HG03139 (cell line): Measurements from ENCODE around the gene SLC4A3.

Source experiments
- ATAC-seq: cut with Tn5 transposase; IDR thresholded peaks from one replicate; pipeline ENCODE4 v1.9.1; 2021; ENCODE audit not compliant: unreplicated experiment

The SLC4A3 gene

DNA sequence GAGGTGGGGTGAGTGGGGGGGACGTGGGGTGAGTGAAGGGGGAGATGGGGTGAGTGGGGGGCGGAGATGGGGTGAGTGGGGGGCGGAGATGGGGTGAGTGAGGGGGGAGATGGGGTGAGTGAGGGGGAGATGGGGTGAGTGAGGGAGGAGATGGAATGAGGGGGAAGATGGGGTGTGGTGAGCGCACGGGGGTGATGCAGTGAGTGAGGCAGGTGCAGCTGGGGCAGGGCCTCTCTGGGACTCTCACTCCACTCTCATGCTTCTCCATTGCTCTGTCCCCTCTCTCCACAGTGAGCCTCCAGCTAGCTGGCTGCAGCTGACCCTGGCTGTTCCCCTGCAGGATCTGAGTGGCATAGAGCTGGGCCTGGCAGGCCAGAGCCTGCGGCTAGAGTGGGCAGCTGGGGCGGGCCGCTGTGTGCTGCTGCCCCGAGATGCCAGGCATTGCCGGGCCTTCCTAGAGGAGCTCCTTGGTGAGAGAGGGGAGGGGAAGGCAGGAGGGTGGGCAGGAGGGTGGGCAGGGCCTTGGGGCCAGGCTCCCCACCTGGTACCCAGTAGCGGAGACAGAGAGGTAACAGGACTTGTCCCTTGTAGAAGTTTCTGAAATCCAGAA is 13.9 kb upstream of the SLC4A3 start:
- no peak for ATAC-seq

DNA sequence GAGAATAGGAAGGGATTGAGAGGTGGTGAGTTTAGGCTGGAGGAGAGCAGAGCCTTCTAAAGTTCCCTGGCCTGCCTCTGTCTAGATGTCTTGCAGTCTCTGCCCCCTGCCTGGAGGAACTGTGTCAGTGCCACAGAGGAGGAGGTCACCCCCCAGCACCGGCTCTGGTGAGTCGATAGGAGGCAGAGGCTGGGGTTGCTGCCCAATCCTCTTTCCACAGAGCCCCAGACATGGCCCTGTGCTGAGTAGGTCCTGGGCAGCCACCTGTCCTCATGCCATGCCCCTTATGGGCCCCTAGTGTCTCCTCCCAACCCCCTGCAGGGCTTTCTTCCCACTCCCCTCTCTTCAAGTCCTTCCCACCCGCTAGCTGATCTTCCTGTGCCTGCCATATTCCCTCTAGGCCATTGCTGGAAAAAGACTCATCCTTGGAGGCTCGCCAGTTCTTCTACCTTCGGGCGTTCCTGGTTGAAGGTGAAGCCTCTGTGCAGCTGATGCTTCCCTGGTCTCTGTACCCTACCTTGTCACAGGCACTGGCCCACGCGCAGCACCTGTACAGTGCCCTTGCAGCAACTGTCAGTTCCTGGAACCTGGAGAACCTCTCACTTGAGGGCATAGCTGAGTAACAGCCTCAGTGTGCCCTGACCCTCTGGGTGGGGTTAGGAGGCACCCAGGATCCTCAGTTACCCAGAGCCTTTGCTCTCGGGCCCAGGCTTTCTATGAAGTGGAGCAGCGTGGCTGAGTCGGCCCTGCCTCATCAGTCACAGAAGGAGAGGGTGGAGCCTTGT is 13.2 kb upstream of the SLC4A3 start:
- ATAC-seq: no peak

DNA sequence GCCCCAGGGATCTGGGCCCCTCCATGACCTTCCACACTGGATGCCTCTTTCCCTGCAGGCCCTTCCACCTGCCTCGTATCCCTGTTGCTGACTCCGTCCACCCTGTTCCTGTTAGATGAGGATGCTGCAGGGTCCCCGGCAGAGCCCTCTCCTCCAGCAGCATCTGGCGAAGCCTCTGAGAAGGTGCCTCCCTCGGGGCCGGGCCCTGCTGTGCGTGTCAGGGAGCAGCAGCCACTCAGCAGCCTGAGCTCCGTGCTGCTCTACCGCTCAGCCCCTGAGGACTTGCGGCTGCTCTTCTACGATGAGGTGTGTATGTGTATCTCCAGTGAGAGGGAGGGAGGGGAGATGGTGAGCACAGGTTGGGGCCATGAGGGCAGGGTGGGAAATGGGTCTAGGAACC is 12.4 kb upstream of the SLC4A3 start:
- ATAC-seq: no peak

DNA sequence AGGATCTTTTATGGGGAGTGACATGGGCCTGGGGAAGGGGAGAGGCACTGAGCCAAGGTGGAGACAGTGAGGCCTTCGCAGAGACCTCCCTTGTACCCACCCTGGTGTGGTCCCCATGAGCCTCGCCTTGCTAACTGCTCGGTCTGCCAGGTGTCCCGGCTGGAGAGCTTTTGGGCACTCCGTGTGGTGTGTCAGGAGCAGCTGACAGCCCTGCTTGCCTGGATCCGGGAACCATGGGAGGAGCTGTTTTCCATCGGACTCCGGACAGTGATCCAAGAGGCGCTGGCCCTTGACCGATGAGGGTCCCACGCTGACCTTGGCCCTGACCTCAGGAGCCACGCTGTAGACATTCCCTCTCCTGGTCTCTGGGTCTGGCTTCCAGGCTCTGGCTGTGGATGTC is 11.5 kb upstream of the SLC4A3 start:
- ATAC-seq: no peak

DNA sequence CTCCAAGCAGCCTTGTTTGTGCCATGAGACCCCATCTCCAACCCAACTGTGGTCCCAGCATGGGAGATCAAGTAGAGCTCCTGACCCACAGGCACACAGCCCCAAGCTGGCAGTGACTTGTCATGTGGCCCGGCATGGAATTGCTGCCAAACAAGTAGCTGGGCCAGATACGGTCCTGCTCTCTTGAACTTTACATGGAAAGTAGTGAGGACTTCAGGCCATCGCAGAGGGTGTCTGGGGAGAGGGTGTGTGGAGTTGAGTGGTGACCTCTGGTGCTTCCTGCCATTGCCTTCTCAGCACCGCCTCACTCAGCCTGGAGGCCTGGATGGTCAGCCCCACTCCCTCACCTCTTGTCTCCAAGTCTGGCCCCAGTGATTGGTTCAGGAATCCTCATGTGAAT is 10.9 kb upstream of the SLC4A3 start:
- ATAC-seq: no peak

DNA sequence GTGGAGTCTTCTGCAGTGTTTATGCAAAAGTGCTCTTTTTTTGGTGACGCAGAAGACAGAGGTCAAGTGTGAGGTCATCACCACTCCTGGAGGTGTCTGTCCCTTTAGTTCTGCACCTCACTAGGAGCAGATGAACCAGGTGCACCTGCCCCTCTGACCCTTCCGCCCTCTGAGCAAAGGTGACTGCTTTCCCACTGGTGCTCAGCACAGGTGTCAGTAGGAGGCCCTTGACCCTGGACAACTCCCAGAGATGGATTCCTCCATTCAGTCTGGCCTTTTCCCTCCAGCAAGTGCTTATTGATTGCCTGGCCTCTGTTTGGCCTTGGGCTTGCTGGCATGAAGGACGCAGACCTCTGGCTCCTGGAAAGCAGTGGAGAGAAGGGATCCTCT is 8.7 kb upstream of the SLC4A3 start:
- ATAC-seq: no peak

DNA sequence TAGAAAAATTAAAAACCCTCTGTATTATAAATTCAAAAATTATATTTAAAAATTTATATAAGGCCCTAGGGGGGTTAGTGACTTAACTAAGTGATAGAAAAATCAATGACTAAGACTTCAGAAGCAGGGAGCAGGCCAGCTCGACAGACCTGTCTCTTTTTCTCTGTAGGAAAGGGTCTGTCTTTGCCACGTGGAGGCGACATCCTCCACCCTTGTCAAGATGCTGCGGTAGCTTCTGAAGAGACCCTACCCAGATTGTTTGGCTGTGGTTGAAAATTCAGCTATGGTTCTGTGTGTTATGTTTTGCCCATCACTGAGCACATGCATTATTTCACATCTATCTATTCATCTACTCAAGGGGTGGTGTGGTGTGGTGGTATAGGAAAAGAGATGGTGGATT is 8.2 kb upstream of the SLC4A3 start:
- no peak for ATAC-seq

DNA sequence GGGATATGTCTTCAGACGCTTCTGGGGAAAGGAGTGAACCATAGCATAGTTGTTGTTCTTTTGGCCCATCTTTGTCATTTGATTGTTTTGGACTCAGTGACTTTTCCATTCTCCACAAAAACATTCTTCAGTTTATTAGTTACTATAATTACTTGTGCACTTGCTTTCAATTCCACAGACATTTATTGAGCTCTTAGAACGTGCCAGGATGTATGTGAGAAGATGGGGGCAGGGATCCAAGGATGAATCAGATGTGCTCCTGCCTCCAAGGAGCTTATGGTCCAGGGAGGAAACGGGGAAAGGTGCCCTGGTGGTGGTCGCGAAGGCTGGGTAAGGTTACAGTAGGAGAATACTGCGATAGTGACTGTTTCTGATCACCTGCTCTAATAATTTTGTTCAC is 6.9 kb upstream of the SLC4A3 start:
- no peak for ATAC-seq

DNA sequence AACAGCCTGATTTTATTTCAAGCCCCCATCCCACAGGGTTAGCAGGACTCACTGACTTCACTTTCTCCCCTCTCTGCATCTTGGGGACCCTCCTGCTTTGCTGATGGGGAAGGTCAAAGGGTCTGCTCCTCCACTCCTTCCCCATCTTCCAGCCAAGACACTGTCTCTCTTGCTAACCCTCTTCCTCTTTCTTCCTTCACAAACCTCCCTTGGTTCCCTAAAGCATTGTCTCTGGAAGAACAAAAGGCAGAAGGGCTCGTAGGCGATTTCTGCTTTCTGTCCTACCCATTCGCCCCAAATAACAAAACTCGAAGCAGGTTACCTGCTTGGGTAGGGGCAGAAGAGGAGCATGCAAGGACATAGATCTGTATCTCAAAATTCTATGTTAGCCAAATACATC is 5.5 kb upstream of the SLC4A3 start:
- ATAC-seq: no peak

DNA sequence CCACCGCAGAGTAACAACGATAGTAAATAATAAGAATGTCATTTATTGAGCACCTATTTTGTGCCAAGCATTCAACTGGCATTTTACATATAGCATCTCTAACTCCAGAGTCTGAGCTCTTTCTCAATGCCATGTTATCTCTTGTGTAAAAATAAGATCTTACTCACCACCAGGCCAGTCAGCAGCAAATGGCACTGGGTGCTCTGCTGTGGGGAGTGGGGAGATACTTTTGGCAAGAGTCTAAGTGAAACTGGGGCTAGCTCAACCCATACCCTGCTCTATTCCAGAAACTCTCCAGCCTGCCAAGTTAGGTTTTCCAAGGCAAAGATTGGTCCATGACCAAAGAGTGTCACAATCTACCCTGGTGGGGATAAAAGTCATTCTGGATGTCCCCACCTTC is 5.0 kb upstream of the SLC4A3 start:
- ATAC-seq: no peak

DNA sequence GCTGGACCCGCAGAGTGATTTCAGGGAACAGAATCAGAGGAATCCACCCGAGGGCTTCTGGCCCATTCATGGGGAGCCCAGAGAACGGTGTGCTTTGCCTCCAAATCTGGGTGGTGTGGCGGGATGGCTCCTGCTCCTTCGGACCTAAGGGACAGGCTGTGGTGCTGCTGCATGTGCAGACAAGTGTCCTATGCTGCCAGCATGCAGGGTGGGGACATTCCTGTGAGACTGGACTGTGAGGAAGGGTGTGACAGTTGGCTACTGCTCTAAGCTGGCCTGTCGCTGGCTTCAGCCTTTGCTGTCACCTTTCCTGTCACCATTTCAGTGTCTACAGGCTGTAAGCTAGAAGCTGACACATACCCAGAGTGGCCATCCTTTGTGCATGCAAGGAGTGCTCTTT is 2.9 kb upstream of the SLC4A3 start:
- no peak for ATAC-seq

DNA sequence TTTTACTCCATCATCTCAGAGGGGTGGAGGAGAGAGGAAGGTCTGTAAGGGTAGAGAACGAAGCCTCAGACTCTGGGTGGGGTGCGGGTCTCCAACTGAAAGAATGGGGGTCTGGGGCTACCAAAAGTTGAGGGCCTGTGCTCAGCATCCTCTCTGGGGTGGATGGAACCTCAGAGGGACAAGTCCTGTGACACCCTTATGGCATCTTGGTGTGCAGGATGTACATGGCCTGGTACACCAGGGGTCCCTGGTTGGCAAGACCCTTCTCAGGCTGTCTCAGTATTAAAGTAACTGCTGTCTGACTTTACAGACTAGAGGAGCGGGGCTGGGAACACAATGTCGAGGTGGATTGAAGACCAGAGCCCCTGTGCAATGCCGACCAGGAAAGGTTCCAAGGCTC is 2.3 kb upstream of the SLC4A3 start:
- no peak for ATAC-seq

DNA sequence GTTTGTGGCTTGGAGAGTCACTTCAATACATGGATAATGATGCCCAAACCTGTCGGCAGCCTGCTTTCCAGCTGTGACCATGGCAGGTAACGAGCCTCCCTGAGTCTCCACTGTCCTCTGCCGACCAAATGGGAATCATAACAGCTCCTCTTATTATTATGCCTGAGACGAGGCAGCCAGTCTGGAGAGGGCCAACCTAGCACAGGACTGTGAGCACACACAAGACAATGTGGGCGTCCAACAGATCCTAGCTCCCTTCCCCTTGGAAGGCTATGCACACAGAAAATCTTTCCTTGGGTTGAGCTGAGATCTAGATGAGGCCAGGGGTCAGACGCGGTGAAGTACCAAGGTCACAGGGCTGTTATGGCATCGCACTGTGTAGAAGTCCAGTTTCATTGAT is 890 bp upstream of the SLC4A3 start:
- ATAC-seq: no peak

DNA sequence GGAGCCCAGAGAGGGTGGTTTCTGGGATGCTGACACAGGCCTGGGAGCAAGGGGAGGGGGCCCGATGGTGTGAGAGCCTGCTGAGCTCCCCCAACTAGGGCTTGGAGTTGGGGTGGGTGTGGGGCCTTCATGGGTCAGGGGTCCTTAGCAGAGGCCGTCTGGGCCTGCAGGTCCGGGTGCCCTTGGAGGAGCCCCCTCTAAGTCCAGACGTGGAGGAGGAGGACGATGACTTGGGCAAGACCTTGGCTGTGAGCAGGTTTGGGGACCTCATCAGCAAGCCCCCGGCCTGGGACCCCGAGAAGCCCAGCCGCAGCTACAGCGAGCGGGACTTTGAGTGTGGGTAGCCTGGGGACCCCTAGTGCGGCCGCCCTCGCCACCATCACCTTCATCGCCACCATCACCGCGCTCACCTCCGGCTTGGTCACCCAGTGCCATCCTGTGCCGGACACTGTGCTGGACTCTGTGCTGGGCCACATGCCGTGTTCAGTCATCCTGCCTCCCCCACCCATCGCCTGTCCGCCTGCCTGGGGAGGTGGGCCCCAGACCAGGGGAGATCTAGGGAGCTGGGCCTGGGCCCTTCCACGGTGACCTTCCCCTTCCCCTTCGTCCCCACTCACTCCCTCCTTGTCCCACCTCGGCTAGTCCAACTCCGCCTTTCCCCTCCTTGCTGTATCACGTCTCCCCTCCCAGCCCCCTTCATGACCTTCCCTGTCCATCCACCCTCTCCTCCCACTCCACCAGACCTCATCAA is 980 bp downstream of the SLC4A3 start:
- no peak for ATAC-seq

DNA sequence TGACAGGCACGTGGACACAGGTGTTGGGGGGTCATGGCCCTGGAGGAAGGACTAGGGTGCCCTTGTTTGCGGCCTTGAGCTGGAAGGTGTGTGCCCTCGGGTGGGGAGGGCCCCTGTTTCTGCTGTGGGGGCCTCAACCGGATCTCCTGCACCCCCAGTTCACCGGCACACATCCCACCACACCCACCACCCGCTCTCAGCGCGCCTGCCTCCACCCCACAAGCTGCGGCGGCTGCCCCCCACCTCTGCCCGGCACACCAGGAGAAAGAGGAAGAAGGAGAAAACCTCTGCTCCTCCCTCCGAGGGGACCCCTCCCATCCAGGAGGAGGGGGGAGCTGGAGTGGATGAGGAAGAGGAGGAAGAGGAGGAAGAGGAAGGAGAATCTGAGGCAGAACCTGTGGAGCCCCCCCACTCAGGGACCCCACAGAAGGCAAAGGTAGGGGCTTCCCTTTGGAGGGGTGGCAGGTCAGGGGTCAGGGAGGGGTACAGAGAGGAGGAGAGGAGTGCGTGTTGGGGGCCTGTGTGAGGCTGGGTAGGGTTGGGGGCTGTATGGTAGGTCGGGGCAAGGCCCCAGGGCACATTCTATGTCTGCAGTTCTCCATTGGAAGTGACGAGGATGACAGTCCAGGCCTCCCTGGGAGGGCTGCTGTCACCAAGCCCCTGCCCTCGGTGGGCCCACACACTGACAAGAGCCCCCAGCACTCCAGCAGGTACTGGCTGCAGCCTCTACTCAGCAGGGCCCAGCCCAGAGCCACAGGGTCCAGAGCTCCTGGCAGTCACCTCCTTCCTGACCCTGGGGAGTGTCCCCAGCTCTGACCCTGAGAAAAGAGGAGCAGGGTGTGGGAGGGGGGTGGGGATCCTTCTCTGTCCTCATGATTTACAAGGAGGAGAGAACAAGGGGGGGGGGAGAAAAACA is 1.8 kb downstream of the SLC4A3 start:
- ATAC-seq: no peak

DNA sequence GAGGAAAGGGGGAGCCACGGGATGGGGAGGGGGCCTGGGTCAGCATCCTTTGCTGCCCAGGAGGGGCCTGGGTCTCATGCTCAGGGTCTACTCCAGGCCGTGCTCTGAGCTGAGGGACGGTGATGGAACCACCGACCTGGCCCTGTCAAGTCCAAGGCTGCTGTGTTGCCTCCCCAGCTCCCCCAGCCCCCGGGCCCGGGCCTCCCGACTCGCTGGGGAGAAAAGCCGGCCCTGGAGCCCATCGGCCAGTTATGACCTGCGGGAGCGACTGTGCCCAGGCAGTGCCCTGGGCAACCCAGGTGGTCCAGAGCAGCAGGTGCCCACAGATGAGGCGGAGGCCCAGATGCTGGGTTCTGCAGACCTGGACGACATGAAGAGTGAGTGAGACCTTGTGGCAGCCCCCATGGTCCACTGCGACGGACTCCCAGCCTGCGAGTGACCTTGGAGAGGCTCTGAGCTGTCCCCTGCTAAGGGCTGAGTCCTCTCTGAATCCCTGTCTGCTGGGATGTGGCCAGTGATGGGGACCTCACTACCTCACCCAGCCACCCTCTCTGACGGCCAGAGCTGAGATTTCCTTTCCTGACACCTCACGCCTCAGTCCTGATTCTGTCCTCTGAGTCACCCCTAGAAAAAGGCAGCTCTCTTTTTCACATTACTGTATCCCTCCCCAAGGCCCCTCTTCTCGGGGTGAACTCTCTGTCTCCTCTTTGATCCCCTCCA is 2.7 kb downstream of the SLC4A3 start:
- ATAC-seq: no peak

DNA sequence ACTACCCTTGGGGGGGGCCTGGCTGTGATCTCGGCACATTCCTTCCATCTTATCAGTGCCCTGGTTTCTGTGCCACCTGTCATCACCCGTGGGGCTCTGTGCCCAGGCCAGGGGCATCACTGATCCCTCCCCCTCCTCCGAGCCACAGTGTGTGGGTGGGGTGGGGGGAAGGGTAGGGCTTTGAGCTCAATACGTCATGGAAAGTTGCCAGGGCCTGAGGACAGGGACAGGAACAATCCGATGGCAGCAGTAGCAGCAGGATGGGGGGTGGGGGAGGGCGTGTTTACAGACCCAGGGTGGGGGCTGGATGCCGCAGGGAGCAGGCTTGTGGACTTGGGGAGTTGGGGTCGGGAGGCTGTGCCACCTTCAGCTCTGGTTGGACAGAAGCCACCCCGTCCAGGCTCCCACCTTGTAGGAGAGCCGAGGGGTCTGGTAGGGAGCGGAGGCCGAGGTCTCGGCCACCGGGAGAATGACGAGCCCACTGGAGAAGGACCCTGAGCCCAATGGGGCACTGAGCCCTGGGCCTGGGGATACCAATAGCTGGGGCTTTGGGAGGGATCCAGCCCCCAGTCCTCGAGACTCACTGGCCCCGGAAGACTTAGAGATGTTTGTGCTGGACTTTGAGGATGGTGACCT is 3.5 kb downstream of the SLC4A3 start:
- no peak for ATAC-seq

DNA sequence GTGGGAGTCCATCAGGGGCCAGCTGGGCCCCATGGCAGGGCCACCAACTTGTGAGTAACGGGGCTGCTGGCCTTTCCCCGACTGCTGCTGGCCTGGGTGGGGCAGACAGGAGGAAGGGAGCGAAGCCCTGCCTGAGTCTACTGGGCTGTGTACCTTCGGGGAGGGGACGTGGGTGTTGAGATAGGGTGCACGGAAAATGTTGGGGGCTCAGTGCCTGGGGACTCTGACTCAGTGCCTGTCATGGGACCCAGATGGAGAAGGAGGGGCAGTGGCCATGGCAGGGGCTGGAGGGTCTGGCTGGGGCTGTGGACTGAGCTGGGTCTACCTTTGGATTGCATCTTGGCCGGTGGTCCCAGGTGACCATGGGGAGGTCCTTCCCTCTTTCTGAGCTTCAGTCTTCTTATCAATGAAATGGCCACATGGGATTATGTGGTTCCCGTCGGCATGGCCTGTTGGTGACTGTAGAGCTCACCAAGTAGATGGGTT is 4.0 kb downstream of the SLC4A3 start:
- no peak for ATAC-seq

DNA sequence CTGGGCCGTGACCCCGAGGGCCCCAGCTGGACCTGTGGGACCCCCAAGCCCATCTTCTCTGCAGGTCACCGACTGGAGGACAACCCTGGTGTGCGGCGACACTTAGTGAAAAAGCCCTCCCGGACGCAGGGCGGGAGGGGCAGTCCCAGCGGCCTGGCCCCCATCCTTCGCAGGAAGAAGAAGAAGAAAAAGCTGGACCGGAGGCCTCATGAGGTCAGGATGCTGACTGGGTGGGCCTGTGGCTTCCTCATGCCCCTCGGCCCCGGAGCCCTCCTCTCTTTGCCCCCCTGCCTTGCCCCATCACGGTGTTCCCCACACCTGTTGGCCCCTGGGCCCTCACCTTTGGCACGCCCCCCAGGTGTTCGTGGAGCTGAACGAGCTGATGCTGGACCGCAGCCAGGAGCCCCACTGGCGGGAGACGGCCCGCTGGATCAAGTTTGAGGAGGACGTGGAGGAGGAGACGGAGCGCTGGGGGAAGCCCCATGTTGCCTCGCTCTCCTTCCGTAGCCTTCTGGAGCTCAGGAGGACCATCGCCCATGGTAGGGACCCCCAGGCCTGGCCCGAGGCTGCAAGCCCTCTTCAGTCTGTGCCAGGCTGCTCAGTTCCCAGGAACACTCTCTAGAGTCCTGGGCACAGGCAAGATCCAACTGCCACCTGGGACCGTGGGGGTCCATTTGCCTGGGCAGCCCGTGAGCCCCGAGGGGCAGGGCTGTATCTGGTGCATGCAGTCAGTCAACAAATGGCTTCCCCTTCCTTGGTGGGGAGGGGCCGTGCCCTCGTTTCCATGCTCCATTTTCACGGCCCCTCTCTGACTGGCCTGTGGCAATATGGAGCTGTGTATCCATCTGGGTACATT is 4.7 kb downstream of the SLC4A3 start:
- no peak for ATAC-seq
